ENCODE data around the gene PLEKHA6. TPM values are rescaled to one million over a fixed set of nuclear protein-coding genes. Genes with fewer than 3 reads are reported as not detected.

The PLEKHA6 gene
- total and polyA plus RNA-seq, 5 experiments from 2014 or later = 0.02 to 2.0 (median 1.2) TPM; not detected in 2

DNA sequence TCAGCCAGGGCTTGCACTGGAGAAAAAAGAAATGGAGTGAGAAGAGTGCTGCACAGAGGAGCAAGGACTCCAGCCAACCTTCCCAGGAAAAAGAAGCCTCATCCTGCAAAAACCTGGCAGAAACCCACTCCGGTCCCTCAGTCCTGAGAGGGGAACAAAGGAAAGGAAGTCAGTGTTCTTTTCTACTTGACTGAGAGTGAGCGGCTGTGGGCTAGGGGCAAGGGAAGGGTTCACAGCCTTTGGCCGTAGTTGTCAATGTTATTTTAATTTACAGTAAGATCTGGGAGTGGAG, 137.0 kb downstream of the PLEKHA6 start:
- ATAC-seq (no peak), DNase-seq (no peak)
- H3K4me1 Mint-ChIP-seq = peaks cover 6 to 14% (median 10%) of the 10 kb centered on the region in 4 donors
- H3K27me3 Mint-ChIP-seq = no peaks in the 10 kb centered on the region
- no peaks in the 10 kb centered on the region for H3K36me3 Mint-ChIP-seq
- H3K9me3 Mint-ChIP-seq = no peaks in the 10 kb centered on the region
- H3K4me3 Mint-ChIP-seq = no peak overlapping the region
- peak overlapping the region in 1 of 10 donors; percentile 63 for H3K27ac Mint-ChIP-seq
- POLR2A ChIA-PET = no interaction called here

DNA sequence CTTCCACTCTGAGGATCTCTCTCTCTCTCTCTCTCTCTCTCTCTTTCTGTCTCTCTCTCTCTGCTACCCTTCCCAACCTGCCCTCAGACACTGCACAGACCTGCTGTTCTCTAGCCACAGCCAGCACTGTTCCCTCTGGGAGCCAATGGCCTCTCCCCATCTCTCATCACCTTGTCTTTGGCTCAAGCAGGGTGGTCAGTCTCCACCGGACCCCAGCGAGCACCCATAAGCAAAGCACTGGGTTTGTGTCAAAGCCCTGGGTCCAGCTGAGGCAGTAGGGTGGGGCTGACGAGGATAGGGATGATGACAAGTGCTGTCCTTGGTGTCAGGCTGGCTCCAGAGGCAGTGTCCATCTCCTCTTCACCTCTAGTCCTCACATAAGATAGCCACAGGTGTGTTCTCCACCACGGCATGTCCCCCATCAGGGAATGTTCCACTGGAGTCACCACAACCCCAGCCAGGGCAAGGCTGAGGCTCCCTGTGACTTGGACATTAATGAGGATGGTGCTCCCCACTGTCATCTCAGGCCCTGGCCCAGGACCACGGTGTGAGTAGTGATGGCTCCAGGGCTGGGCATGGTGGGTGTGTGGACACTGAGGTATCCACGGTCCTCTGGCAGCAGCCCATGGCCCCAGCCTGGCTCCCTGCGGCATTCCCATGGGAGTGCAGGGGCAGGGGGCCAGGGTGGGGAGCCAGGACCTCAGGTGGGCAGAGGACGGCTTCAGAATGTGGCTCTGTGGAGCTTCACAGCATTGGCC, 137.5 kb downstream of the PLEKHA6 start:
- POLR2A ChIA-PET = no interaction called here
- no peaks in the 10 kb centered on the region for H3K36me3 Mint-ChIP-seq
- ATAC-seq (no peak), DNase-seq (no peak)
- H3K4me1 Mint-ChIP-seq = peaks cover 6 to 14% (median 10%) of the 10 kb centered on the region in 4 donors
- no peaks in the 10 kb centered on the region for H3K9me3 Mint-ChIP-seq
- H3K27me3 Mint-ChIP-seq = no peaks in the 10 kb centered on the region
- H3K27ac Mint-ChIP-seq = peak overlapping the region in 2 of 10 donors; percentile 5 to 18
- no peak overlapping the region for H3K4me3 Mint-ChIP-seq

DNA sequence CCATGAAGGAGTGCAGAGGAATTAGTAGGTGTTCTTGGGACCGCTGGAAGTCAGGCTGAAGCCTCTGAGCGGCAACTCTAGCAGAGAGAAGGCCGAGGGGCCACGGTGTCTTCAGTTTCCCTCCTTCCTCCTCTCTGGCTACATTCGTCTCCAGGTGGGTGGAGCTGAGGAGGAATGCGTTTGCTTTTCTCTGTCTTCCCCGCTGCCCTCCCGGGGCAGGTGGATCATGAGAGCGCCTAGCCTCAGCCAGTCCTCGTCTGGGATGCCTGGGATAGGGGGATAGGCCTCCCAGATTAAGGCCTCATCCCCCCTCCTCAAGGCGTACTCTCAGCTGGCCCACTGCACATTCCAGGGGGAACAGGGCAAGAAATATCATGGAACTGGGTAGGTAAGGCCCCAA, 138.5 kb downstream of the PLEKHA6 start:
- ATAC-seq = no peak
- Mint-ChIP-seq H3K4me3 (no peak overlapping the region), H3K36me3 (no peaks in the 10 kb centered on the region), H3K9me3 (no peaks in the 10 kb centered on the region), H3K27me3 (no peaks in the 10 kb centered on the region), H3K27ac (no peak overlapping the region), H3K4me1 (peaks cover 6 to 14% (median 10%) of the 10 kb centered on the region in 4 donors)
- no peak for DNase-seq
- POLR2A ChIA-PET = no interaction called here

DNA sequence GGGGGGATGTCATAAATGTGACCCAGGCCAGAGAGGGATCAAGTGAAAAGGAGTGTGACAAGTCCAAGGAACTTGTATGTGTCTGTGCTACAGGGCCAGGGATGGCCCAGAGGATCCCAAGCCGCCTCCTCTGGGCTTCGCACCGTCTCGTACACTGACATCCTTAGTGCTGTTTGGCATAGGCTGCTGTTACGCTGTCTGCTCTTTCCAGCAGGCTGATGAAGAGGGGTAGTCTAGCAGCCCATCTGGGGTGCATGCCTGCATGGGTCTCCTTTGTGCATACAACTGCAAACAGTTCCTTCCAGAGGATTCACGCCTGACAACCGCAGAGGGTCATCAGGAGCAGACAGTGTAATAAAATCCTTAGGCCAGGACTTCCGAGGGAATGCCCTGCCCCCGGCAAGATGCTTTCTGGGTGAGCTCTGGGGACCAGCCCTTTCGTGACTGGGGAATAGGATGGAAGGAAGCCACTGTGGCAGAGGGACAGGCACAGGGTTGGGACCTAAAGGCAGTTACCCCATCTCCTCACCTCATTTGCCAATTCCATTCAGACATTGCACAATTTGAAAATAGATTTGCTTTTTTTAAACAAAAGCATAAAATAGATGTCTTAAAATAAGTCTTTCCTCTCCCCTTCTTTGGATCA, 139.6 kb downstream of the PLEKHA6 start:
- Mint-ChIP-seq H3K4me3 (no peak overlapping the region), H3K36me3 (no peaks in the 10 kb centered on the region), H3K4me1 (peaks cover 6 to 14% (median 10%) of the 10 kb centered on the region in 4 donors), H3K27me3 (no peaks in the 10 kb centered on the region), H3K9me3 (no peaks in the 10 kb centered on the region), H3K27ac (peak overlapping the region in 2 of 10 donors; percentile 68 to 80)
- DNase-seq = no peak
- ATAC-seq = no peak
- POLR2A ChIA-PET = interaction anchor here (0.6 kb wide), 1 partner anchor 277 kb away, joined by 5 read pairs; no protein-coding TSS in a partner anchor

DNA sequence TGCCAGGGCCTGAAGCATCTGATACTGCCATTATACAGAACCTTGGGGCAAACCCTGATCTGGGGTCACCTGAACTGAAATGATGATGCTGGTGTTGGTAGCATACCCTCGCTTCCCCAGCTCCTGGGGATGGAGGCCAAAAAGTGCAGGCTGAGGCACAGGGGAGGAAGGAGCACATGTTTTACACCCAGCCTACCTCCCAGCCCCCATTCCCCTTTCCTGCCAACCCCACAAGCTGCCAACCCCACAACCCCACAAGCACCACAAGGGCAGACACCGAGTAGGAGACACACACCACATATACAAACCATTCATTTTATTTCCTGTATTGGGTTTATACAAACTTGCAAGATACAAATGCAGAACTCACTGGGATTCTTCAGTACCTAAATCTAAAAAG, 141.2 kb downstream of the PLEKHA6 start:
- Mint-ChIP-seq H3K9me3 (no peaks in the 10 kb centered on the region), H3K4me1 (peaks cover 11 to 17% (median 14%) of the 10 kb centered on the region in 4 donors), H3K36me3 (no peaks in the 10 kb centered on the region), H3K27me3 (peaks cover 0 to 3% (median 0%) of the 10 kb centered on the region in 5 donors), H3K4me3 (no peak overlapping the region), H3K27ac (peak overlapping the region in 4 of 10 donors; percentile 19 to 34 (median 24))
- POLR2A ChIA-PET = no interaction called here
- ATAC-seq = peak in 1 of 2 donors; percentile 50
- peak in 1 of 10 donors; percentile 14 for DNase-seq

DNA sequence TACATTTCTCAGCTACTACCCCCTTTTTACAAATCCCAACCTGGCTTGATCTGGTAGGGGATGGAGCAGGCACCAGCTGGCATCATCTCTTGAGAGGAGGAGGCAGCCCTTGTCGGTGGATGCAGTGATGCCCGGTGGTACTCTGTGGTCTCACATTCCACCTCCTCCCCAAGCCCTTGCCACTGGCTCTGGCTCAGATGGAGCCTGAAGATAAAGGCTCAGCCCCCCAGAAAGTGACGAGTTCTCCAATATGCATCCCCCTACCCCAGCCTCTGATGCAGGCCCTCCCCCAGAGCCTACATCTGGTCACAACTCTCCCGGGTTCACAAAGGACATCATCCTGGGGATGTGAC, 142.1 kb downstream of the PLEKHA6 start:
- Mint-ChIP-seq H3K27me3 (peaks cover 0 to 3% (median 0%) of the 10 kb centered on the region in 5 donors), H3K9me3 (no peaks in the 10 kb centered on the region), H3K4me1 (peaks cover 13 to 17% (median 14%) of the 10 kb centered on the region in 4 donors), H3K27ac (peak overlapping the region in 1 of 10 donors; percentile 26), H3K4me3 (no peak overlapping the region), H3K36me3 (no peaks in the 10 kb centered on the region)
- POLR2A ChIA-PET = no interaction called here
- DNase-seq (no peak), ATAC-seq (no peak)

DNA sequence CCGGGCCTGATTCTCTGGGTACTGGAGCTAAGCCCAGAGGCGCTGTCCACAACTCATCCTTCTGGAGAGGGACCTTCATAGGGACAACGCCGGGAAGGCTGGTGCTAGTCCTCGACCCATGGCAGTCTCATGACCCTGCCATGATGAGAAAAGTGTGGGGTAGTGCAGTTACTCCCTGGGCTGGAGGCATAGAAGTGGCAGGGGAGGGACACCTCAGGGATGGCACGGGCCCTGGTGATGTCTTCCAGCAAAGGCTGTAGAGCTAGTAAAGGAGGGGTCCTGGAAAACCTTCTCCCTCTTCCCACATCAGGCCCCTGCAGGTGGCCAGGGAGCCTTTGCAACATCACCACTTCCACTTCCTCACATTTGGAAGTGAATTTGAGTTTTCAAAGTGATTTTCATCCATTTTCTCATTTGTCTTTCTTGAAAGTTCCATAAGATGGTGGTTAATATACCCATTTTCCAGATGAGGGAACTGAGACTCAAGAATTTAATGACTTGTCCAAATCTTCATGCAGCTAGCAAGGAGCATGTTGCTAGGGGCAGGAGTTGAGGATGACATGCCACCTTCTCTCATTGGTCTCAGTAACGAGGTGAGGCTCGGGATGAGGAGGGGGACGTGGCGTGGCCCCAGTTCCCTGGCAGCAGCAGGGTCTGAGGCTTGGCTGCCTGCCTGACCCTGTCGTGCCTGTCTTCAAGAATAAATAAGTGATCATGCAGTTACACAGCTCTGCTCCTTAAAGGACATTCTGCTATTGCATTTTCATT, 142.7 kb downstream of the PLEKHA6 start:
- ATAC-seq (no peak), DNase-seq (no peak)
- Mint-ChIP-seq H3K4me1 (peaks cover 13 to 17% (median 14%) of the 10 kb centered on the region in 4 donors), H3K36me3 (no peaks in the 10 kb centered on the region), H3K4me3 (no peak overlapping the region), H3K9me3 (no peaks in the 10 kb centered on the region), H3K27ac (peak overlapping the region in 1 of 10 donors; percentile 26), H3K27me3 (peaks cover 0 to 3% (median 0%) of the 10 kb centered on the region in 5 donors)
- POLR2A ChIA-PET = no interaction called here

DNA sequence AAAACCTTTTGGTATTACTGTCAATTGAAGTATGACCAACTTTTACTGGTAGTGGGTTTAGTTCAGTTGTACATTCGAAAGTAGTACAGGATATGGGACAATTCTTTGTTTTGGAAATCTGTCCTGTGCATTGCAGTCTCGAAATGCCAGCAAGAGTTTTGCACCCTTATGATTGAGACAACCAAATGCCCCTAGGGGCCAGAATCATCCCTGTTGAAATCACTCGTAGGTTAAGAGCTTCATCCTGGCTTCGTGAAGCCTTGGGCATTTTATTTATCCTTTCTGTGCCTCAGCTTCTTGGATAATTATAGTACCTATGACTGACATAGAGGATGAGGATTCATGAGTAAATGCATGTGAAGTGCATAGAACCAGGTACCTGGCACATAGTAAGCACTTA, 143.5 kb downstream of the PLEKHA6 start:
- POLR2A ChIA-PET = no interaction called here
- Mint-ChIP-seq H3K4me1 (peaks cover 13 to 17% (median 14%) of the 10 kb centered on the region in 4 donors), H3K36me3 (no peaks in the 10 kb centered on the region), H3K27me3 (peaks cover 0 to 3% (median 0%) of the 10 kb centered on the region in 5 donors), H3K27ac (no peak overlapping the region), H3K9me3 (no peaks in the 10 kb centered on the region), H3K4me3 (no peak overlapping the region)
- DNase-seq (no peak), ATAC-seq (no peak)

DNA sequence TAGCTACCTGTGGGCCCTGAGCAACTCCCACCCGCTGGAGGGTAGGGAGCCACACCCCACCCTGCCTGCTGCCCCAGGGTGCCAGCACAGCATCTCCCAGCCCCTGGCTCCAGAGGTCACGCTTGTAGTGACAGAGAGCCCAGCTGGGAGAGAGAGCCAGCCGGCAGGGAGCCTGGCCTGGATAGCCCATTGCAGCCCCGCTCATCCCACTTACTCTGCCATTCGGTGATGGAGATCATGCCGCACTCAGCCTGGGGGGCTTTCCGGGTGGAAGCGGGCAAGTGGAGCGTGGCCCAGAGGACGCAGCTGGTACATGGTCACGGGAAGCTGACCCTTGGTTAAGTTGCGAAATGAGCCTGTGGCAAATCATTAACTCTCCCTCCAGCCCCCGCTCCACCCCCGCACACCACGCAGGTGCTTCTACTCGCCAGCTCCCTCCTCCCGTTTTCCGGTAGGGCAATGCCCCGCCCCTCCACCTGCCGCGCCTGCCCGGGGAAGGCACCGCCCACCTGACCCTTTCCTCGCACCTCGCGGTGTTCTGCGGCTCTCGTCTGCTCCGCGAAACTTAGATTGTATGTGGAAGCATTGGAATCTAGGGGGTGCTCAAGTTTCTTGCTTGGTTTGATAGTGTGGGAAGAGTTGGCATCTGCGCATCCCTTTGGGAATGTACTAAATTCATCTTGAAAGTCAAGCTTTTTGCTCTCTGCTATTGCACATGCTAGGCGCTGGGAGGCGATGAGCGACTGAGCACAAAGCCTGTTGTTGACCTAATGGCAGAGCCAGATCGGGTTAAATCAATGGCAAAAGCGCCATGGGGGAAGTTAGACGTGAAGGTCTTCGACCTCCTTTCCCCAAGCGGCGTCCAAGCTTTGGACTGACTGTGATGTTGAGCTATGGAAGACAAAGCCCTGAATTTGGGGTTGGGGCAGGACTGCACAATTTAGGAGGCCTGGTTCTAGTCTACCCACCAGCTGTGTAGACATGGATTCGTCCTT, 145.8 kb downstream of the PLEKHA6 start, which contains the start of gene GOLT1A:
Gene GOLT1A (minus strand): TSS at position 321 of the 995 bp plus-strand sequence. CDS start 82 bp downstream, at position 239.
- Mint-ChIP-seq H3K27ac (peak within 1 kb of the TSS in 2 of 10 donors; percentile 53 to 72), H3K4me1 (peaks cover 11 to 16% (median 13%) of the 10 kb centered on the region in 4 donors), H3K9me3 (no peaks in the 10 kb centered on the region), H3K27me3 (peaks cover 0 to 3% (median 0%) of the 10 kb centered on the region in 5 donors), H3K4me3 (peak within 1 kb of the TSS; percentile 65 to 83 (median 74)), H3K36me3 (no peaks in the 10 kb centered on the region)
- peak; percentile 75 to 89 for ATAC-seq
- POLR2A ChIA-PET = no interaction called here
- peak in 9 of 10 donors; percentile 22 to 60 (median 47) for DNase-seq

DNA sequence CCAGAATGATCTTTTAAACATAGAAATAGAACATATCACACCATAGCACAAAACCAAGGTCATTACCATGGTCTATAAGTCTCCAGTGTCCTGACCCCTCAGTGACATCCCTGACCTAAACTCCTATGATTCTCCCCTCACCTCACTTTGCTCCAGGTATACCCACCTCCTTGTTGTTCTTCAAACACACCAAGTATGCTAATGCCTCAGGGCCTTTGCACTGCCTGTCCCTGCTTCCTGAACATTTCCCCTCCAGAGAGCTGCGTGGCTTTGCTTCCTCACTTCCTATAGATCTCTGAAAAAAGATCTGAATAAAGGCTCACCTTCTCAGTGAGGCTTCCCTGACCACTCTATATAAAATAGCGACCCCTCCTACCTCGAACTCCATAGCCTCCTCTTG, 147.0 kb downstream of the PLEKHA6 start:
- no peak for ATAC-seq
- H3K36me3 Mint-ChIP-seq = no peaks in the 10 kb centered on the region
- peaks cover 0 to 5% (median 0%) of the 10 kb centered on the region in 5 donors for H3K27me3 Mint-ChIP-seq
- DNase-seq = no peak
- POLR2A ChIA-PET = no interaction called here
- H3K4me3 Mint-ChIP-seq = no peak overlapping the region
- H3K4me1 Mint-ChIP-seq = peaks cover 0 to 7% (median 5%) of the 10 kb centered on the region in 4 donors
- no peaks in the 10 kb centered on the region for H3K9me3 Mint-ChIP-seq
- no peak overlapping the region for H3K27ac Mint-ChIP-seq

DNA sequence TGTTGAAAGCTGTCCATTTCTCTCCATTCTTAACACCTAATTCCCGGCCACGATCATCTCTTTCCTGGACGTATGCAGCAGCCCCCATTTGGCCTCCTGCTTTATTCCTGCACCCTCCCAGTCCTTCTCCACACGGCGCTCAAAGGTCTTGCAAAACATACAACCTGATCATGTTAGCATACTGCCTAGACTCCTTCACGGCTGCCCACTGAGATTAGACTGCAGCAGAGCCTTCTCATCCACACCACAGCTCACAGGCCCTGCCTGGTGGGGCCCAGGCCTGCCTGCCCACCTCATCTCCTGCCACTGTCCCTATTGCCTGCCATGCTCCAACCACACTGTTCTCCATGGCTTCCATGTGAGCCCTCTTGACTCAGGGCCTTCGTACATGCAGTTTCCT, 148.7 kb downstream of the PLEKHA6 start:
- Mint-ChIP-seq H3K4me1 (peaks cover 0 to 13% (median 9%) of the 10 kb centered on the region in 4 donors), H3K36me3 (no peaks in the 10 kb centered on the region), H3K27ac (no peak overlapping the region), H3K4me3 (no peak overlapping the region), H3K27me3 (peaks cover 0 to 15% (median 11%) of the 10 kb centered on the region in 5 donors), H3K9me3 (no peaks in the 10 kb centered on the region)
- POLR2A ChIA-PET = no interaction called here
- ATAC-seq (no peak), DNase-seq (no peak)

DNA sequence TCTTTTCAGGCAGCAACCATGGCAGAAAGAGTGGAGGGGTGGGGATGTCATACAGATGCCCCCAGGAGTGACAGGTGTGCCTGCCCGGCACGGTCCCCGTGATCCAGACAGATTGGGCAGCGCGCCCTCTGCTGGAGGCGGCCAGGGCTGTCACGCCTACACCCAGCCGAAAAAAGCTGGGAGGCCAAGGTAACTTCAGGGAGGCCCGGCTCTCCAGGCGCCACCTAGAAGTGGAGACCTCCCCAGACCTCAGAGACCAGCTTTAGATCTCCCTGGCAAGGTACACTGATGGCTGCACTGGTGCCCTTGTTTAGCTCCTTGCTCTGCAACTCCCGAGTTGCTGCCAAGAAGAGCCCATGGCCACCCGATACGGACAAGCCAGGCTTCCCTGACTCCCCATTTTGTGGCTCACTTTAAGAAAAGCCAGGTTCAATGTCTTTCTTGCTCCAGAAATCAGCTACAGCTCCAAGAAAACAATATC, 152.6 kb downstream of the PLEKHA6 start:
- Mint-ChIP-seq H3K36me3 (no peaks in the 10 kb centered on the region), H3K4me1 (peaks cover 8 to 18% (median 13%) of the 10 kb centered on the region in 4 donors), H3K9me3 (no peaks in the 10 kb centered on the region), H3K4me3 (no peak overlapping the region), H3K27ac (no peak overlapping the region), H3K27me3 (peaks cover 0 to 39% (median 23%) of the 10 kb centered on the region in 5 donors)
- DNase-seq (peak; percentile 52 to 84 (median 71)), ATAC-seq (peak; percentile 94 to 99)
- POLR2A ChIA-PET = no interaction called here
